TTC549 (cell line): ENCODE measurements around the gene IL2RA.
"Not testable (repeated sequence)": the region's sequence is repeated elsewhere in the genome, so short reads cannot be mapped to it uniquely, and the experiment has no call there.

ENCODE experiments used
- FAIRE-seq: peaks from 2 replicates; lab custom pipeline; 2012; peaks lifted over from hg19 to GRCh38; lab: Jason Lieb, UNC

Gene IL2RA

GRCh38 chr10:6062101-6062771 is at the start of gene IL2RA:
IL2RA (minus strand) TSS chr10:6062367; CDS start chr10:6062151, 216 bp downstream.
- FAIRE-seq, result no peak

- no peak for FAIRE-seq
Observed at GRCh38 chr10:6110136-6110535, 48.0 kb upstream of the IL2RA start.

- FAIRE-seq, result no peak
Observed at GRCh38 chr10:6109444-6109775, 47.2 kb upstream of the IL2RA start.

GRCh38 chr10:6108631-6109443 is 46.7 kb upstream of the IL2RA start:
- peak; percentile 31 for FAIRE-seq

- no peak for FAIRE-seq
Observed at GRCh38 chr10:6108072-6108471, 45.9 kb upstream of the IL2RA start.

GRCh38 chr10:6107616-6108015 is 45.4 kb upstream of the IL2RA start:
- not testable (repeated sequence) for FAIRE-seq

- no peak for FAIRE-seq
Observed at GRCh38 chr10:6103591-6103990, 41.4 kb upstream of the IL2RA start.

- no peak for FAIRE-seq
Observed at GRCh38 chr10:6102128-6102527, 40.0 kb upstream of the IL2RA start.

GRCh38 chr10:6101181-6101580 is 39.0 kb upstream of the IL2RA start:
- FAIRE-seq, result no peak

- FAIRE-seq, result no peak
Observed at GRCh38 chr10:6100370-6100769, 38.2 kb upstream of the IL2RA start.

- FAIRE-seq, result no peak
Observed at GRCh38 chr10:6098156-6098555, 36.0 kb upstream of the IL2RA start.

- no peak for FAIRE-seq
Observed at GRCh38 chr10:6097063-6097462, 34.9 kb upstream of the IL2RA start.

- FAIRE-seq, result no peak
Observed at GRCh38 chr10:6095810-6096570, 33.8 kb upstream of the IL2RA start.

- no peak for FAIRE-seq
Observed at GRCh38 chr10:6092731-6093130, 30.6 kb upstream of the IL2RA start.

- FAIRE-seq, result no peak
Observed at GRCh38 chr10:6091630-6092029, 29.5 kb upstream of the IL2RA start.

GRCh38 chr10:6089334-6090219 is 27.4 kb upstream of the IL2RA start:
- no peak for FAIRE-seq

GRCh38 chr10:6088721-6089333 is 26.7 kb upstream of the IL2RA start, which contains the start of gene RBM17:
RBM17 (plus strand) TSS chr10:6089034; CDS start chr10:6097066, 8,032 bp downstream.
- FAIRE-seq, result no peak

- no peak for FAIRE-seq
Observed at GRCh38 chr10:6086375-6087233, 24.4 kb upstream of the IL2RA start.

- FAIRE-seq, result no peak
Observed at GRCh38 chr10:6083523-6084475, 21.6 kb upstream of the IL2RA start.
